IPS DF 19.7 (cell line): ENCODE measurements around the gene UROC1.

Experiments
- DNase-seq: peaks from one replicate; pipeline ENCODE4 v3.0.0-alpha.2; 2013; ENCODE audit warnings: low read depth, low spot score

The UROC1 gene

DNA sequence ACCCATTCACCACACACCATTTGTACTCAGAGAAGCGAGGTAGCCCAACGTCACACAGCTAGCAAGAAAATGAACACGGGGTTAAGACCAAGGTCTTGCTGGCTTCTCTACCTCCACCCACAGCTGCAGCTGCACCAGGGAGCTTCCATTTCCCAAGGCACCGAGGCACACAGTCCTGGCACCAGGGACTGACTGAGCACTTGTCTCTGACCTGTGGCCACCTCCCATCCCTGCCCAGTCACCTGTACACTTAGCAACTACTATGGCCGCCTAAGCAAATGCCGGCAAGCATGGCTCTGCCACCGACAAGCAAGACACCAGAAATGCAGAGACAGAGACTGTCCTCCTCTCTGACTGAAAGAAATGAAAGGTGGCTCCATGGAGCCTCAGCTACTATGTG, 57.2 kb downstream of the UROC1 start:
- no peak for DNase-seq

DNA sequence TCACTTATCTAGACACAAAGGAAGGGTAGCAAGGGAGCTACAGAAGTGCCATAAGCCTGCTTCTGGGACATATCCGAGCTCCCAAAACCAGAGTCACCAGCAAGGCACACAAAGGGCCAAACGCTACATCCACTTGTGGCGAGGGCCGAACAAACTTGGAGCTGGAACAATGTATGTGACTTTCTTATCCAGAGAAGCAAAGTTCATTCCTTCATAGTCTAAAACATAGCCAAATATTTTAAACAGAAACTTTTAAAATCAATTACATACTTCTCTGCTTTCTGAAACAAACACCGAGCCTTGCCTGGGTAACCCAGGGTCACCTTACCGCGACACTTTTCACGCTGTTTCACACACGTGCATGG, 57.8 kb downstream of the UROC1 start:
- no peak for DNase-seq

DNA sequence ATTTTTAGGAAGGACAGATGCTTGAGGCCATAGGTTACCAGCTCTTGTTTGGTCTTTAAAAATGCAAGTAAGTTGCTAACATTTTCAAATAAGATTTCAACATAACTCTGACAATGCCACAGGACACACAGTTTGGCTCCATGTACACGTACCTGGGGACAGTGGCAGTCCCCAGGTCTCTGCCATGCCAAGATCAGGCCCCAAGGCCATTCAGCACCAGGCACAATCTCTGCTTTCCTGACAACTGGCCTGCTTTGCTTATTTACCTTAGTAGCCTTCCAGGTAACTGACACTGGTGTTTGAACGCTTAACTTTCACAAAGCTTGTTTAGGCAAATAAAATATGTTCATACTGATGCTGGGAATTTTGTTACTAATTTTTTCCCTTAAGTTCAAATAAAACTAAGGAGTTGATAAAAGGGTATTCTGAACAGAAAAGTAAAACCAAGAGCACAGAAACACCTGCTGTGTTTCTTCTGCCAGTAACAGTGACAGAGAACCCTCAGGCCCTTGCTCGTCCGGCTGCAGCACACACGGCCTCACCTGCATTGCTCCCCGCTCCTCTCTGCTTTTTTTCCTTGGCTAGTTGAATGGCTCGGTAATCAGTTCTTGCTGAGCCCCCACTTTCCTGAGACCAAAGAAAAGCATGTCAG, 58.3 kb downstream of the UROC1 start:
- no peak for DNase-seq

DNA sequence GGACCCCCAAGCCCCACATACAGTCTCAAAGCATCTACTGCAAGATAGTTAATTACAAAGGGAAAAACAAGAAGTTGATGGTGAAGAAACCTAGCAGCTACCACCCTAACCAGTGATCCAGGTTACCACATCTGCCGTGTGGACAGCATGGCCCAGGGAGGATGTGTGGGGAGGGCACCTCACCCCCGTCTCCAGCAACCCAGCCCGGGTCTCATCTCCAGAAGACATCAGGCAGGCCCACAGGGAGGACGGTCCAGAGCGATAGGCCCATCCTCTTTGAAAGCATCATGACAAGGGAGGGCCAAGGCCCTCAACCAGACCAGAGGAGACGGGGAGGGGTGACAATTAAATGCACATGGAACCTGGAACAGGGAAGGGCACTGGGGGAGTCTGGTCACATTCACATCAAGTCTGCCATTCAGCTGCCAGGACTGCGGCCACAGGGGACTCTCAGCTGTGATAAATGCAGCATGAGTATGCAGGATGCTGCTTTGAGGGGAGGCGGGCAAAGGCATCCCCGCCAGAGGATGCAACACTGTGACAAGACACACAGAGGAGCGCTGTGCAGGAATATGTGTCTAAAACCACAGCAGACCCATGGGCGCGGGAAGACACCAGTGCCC, 60.7 kb downstream of the UROC1 start:
- no peak for DNase-seq

DNA sequence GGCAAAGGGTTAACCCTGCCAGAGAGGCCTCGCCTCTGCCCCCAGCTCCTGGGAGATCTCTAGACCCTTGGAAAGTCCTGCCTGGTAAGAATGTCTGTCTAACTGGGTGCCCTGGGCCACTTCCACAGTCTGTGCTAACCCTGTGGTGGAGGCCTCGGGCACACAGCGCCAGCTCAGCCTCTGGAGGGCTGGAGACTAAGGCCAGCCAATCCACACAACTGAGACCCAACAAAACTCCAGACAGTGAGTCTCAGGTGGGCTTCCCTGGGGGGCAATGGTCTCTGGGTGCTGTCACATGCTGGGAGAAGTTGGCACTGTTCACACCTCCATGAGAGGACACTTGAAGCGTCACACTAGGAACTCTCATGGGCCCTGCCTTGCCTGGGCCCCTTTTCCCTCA, 61.4 kb downstream of the UROC1 start:
- no peak for DNase-seq

DNA sequence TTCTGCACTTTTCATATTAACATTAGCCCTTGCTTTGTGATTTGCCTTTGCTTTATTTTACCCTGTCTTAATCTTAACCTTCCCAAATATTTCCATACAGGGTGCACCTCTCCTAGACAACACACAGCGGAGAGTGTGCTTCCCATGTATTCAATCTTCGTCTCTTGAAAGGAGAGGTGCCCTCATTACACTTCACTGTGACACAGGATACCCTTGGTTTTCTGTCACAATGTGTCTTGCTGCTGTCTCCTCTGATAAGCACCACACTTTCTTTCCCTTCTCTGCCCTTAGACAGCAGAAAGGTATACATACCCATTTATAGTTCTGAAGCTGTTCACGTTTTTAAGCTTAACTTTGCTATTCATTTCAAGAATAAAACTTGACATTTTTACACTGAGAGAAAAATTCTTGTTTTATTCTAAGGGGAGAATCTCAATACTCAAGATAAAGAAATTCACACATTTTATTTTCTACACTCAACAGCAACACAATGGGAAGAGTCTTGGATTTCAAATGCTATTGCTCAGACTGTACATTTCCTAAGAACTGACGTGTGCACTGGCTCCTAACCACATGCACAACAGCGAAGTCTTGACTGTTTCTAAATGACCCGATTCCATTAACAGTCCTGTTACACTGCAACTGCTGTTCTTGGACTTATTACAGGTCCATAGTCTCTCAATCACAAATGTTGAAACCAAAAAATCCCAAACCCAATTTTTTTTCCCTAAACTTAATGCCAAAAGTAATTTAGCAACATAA, 63.0 kb downstream of the UROC1 start:
- no peak for DNase-seq

DNA sequence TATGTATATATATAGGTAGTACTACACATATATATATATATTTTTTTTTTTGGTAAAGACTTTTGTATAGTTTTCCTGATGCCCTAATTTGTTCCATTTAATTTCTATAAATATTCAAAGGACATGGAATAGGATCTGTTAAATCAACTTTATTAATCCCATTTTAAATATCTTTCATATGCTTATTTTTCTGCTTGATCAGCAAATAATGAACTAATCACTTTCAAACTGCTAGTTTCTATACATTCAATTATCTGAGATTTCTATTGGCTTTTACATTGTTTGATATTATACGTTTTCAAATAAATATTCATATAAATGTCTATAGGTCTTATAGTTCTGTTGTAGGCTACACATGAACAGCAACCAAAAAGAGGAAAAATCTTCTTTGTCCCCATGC, 63.5 kb downstream of the UROC1 start:
- DNase-seq, result no peak

DNA sequence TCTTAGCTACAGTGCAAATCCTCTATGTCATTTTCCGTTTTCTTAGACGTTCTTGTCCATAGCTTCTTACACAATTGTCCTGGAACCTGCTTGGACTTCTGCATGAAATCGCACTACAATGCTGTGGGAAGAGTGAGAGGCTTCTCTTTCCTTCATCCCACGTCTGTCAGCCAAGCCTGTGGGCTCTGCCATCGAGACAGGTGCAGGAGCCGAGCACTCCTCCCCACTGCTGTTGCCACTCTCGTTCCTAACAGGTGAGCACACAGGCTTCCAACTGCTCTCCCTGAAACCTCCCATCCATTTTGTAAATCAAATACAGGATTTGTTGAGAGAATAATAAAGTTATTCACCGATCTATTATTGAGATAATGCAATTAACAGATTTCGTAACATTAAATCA, 65.4 kb downstream of the UROC1 start:
- DNase-seq, result no peak

- DNase-seq, result no peak
These were observed 66.1 kb downstream of the UROC1 start for GRCh38 chr3:126451511-126451910.

- no peak for DNase-seq
These were observed 66.8 kb downstream of the UROC1 start for GRCh38 chr3:126450744-126451143.

DNA sequence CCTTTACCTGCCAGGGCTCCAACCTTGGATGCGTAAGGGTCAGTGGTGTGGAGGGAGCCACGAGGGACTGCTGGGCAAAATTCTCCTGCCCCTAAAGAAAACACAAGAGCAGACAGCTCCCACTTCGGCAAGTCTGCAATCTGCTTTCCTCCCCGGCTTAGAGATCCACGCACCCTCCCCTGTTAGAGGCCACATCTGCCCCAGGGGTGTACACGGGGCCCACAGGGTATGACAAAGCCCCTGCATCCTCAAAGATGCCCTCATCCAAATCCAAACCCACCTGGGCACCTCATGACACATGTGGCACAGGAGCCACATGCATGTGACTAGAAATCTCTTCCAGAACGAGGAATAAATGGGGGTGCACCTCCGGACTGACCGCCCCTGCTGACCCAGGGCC, 67.4 kb downstream of the UROC1 start:
- no peak for DNase-seq

- DNase-seq, result no peak
These were observed 67.9 kb downstream of the UROC1 start for GRCh38 chr3:126449621-126450051.

DNA sequence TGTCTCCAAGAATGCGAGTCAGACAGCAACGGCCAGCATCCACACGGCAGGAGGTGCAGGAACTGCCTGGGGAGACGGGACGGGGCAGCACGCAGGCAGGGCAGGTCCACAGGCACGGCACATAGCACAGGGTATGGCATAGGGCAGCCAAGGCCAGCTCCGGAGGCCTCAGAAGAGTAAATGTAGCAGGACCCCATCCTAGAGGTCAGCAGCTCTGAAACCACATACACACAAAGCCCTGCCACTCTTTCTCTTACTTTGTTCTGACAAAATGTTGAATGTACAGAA, 68.7 kb downstream of the UROC1 start:
- no peak for DNase-seq

DNA sequence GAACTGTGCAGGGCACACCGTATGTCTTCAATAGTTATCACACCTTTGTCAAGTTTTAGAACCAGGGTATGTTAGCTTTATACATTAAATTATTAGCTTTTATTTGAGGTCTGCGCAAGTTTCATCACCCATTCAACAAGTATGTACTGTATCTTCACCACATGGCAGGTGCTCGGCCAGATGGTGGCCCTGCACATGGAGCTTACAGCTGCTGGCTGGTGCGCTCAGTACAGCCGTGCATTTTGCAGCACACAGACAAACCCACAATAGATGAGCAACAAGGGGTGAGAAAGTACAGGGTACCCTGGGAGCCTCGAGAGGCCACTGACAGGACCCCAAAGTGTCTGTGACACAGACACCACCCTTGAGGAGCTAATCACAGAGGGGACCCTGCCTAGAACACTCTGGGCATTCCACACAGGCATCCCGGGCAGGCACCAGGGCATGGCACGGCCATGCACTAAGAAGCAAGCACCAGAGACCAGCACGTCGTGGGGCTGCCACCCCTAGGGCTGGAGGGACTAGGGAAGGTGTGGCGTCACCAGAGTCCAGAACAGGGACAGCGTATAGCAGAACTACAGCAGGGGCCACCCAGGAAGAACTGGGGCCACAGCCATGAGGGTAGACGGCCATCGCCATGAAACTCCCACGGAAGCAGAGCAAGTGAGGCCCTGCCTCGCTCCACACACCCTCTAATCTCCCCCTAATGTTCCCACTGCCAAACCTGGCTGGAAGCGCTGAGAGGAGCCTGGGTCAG, 69.3 kb downstream of the UROC1 start:
- no peak for DNase-seq

DNA sequence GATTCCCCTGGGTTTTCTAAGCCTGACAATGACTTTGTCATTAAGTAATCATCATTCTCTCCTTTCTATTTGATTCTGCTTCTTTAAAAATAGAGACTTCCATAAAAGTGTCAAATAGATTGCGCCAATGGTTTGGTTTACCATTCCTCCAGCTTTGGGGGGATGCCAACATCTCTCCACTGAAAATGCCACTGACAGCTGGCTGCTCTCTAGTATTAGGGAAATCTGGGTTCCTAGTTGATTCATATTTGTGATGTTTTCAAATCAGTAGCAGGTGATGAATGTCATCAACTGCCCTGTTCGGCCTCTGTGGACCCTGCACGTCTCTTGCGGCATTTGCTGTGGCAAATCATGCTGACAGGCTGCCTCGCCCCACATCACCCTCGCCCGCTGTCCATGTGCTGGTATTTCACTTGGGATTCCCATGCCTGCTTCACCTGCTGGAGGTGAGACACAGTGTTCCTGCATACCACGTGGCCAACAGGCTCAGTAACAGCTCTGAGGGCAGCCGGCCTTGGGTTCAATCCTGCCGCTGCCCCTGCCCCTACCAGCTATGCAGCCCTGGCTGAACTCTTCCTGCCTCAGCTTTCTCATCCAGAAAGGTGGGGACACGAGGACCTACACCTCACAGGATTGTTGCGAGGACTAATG, 70.0 kb downstream of the UROC1 start:
- DNase-seq, result no peak

- DNase-seq, result no peak
These were observed 70.8 kb downstream of the UROC1 start for GRCh38 chr3:126446791-126447190.

DNA sequence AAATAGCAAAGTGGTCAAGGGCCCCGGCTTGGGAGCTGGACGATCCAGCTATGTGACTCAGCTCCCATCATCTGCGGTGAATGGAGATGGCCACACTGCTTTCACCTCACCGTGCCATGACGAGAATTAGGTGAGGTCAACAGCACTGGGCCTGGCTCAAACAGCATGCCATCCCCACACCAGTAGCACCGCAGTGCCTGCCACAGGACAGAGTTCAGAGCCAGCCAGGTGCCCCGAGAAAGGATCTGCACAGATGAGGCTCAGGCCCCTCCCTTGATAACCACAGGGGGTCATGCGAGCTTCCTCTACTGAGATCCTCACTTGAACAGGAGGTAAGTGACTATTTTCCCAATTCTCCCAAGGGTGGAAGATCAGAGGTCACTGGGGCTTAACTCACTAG, 71.3 kb downstream of the UROC1 start:
- no peak for DNase-seq

DNA sequence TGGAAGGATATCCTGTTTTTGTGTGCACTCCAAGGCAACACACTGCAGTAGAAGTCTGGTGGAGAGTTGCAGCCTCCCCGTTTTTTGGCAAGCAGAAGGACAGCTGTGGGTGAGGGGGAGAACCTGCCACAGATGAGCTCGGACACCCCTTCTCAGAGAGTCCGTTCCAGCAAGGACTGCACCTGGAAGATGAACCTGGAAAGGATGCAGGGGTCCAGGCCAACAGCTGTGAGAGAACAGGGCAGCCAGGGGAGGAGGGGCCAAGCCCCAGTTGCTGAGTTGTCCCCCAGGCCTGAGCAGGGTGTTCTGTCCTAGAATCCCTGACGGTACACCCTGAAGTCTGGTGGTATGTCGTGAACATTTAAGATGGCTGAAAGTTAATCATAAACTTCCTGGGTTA, 72.1 kb downstream of the UROC1 start:
- DNase-seq, result no peak

- no peak for DNase-seq
These were observed 74.7 kb downstream of the UROC1 start for GRCh38 chr3:126442856-126443242.

DNA sequence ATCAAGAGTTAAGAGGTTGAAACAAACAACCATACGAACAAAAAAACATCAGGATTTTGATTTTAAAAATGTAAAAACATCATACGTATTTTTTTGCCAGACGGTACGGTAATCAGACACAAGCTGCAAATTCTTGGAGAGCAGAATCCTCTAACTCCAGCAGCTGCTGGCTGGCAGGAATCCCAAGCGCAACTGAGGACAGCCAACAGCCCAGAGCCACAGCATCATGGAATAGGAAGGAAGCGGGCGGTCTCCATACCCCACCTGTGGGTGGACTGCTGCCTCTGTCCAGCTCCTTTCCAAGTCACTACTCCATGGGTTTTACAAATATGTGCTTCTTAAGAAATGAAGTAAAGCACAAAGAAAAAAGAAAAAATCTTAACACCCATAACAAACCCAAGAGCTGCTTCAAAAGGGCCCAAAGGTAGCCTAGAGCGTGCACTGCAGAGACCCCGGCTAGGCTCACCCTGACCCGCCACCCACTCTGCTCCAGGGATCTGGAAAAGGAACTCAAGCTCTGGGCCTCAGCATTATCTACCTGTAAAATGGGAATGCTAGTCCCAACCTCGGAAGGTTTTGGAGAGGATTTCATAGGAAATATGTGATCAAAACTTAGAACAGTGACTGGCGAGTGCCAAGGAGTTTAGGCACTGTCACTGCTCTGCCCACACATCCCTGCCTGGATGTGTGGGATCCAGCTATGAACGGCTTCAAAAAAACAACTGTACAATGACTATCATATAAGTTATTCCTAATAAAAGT, 75.3 kb downstream of the UROC1 start:
- no peak for DNase-seq

DNA sequence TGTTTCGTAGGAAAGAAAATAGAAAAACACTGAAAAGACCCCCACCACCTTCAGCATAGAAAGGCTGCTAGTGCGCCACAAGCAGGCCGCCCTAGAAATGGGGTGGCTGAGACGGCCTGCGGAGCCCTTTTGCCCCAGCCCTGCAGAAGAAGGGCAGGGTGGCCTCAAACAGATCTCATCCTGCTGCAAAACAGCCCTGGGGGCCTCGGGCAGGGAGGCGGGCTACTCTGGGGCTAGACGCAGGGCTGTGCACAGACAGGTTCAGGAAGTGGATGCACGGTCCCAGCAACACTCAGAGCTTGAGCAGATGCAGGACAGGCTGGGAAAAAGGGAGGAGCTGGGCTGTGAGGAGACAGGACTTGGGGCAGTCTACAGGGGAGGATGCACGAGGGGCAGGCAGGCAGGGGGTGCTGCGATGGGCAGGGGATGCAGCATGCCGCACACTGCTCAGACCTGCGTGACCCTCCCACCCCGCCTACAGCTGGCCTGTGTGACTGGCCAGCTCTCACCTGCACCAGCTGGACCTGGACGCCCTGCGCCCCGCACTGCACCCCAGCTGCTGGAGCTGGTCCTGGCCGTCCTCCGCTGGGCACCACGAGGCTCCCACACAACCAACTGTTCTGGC, 76.2 kb downstream of the UROC1 start:
- DNase-seq, result no peak
